ENCODE results near the gene CEP41. TPM values are rescaled to one million over a fixed set of nuclear protein-coding genes. Genes with fewer than 3 reads are reported as not detected.

CEP41 gene
- total RNA-seq, 4 donors from 2014 or later: 1.8 to 6.2 (median 1.9) TPM

- no peak for TF ChIP-seq POLR2A (IDR thresholded peaks at IDR 0.05)
- no peak for TF ChIP-seq CTCF (IDR thresholded peaks at IDR 0.05 in 4 of 5, conservative IDR thresholded peaks at IDR 0.05 in 1 of 5)
- no peak overlapping the region for H3K4me3 ChIP-seq
- in situ Hi-C loops (cut with MboI; ENCODE audit: low sequenced_read_pairs in 4 of 4): no loop called here
- ATAC-seq (no peak), DNase-seq (no peak)
- no peaks in the 10 kb centered on the region for H3K9me3 ChIP-seq
- H3K27ac ChIP-seq: no peak overlapping the region
- intact Hi-C loops (cut with DNase I; ENCODE audit: low total_unique reads): no loop called here
- H3K4me1 ChIP-seq: peaks cover 4 to 16% of the 10 kb centered on the region in 2 donors
- H3K27me3 ChIP-seq: no peaks in the 10 kb centered on the region
- H3K36me3 ChIP-seq: no peaks in the 10 kb centered on the region
Measured at GRCh38 chr7:130429019-130429418, 11.8 kb downstream of the CEP41 start.

GRCh38 chr7:130426564-130426963 lies 14.3 kb downstream of the CEP41 start:
- no peaks in the 10 kb centered on the region for H3K36me3 ChIP-seq
- intact Hi-C loops (cut with DNase I; ENCODE audit: low total_unique reads) (no loop called here), in situ Hi-C loops (cut with MboI; ENCODE audit: low sequenced_read_pairs in 4 of 4) (no loop called here)
- H3K4me3 ChIP-seq: no peak overlapping the region
- H3K27ac ChIP-seq: no peak overlapping the region
- TF ChIP-seq POLR2A (IDR thresholded peaks at IDR 0.05) (no peak), CTCF (IDR thresholded peaks at IDR 0.05 in 4 of 5, conservative IDR thresholded peaks at IDR 0.05 in 1 of 5) (no peak)
- DNase-seq (no peak), ATAC-seq (no peak)
- H3K4me1 ChIP-seq: peaks cover 4 to 8% of the 10 kb centered on the region in 2 donors
- H3K27me3 ChIP-seq: no peaks in the 10 kb centered on the region
- no peaks in the 10 kb centered on the region for H3K9me3 ChIP-seq

GRCh38 chr7:130425796-130426195 lies 15.0 kb downstream of the CEP41 start:
- no peak for ATAC-seq
- intact Hi-C loops (cut with DNase I; ENCODE audit: low total_unique reads): no loop called here
- no peaks in the 10 kb centered on the region for H3K9me3 ChIP-seq
- H3K4me1 ChIP-seq: peaks cover 3 to 4% of the 10 kb centered on the region in 2 donors
- in situ Hi-C loops (cut with MboI; ENCODE audit: low sequenced_read_pairs in 4 of 4): no loop called here
- no peaks in the 10 kb centered on the region for H3K27me3 ChIP-seq
- TF ChIP-seq POLR2A (IDR thresholded peaks at IDR 0.05): no peak
- no peak for TF ChIP-seq CTCF (IDR thresholded peaks at IDR 0.05 in 4 of 5, conservative IDR thresholded peaks at IDR 0.05 in 1 of 5)
- no peak for DNase-seq
- no peaks in the 10 kb centered on the region for H3K36me3 ChIP-seq
- no peak overlapping the region for H3K4me3 ChIP-seq
- H3K27ac ChIP-seq: no peak overlapping the region

GRCh38 chr7:130423501-130424037 lies 17.2 kb downstream of the CEP41 start:
- no peak overlapping the region for H3K27ac ChIP-seq
- H3K36me3 ChIP-seq: no peaks in the 10 kb centered on the region
- no peaks in the 10 kb centered on the region for H3K9me3 ChIP-seq
- H3K4me1 ChIP-seq: peaks cover 0 to 4% of the 10 kb centered on the region in 2 donors
- no peak overlapping the region for H3K4me3 ChIP-seq
- TF ChIP-seq CTCF (IDR thresholded peaks at IDR 0.05 in 4 of 5, conservative IDR thresholded peaks at IDR 0.05 in 1 of 5) (no peak), POLR2A (IDR thresholded peaks at IDR 0.05) (no peak)
- intact Hi-C loops (cut with DNase I; ENCODE audit: low total_unique reads): no loop called here
- ATAC-seq (no peak), DNase-seq (no peak)
- no peaks in the 10 kb centered on the region for H3K27me3 ChIP-seq
- in situ Hi-C loops (cut with MboI; ENCODE audit: low sequenced_read_pairs in 4 of 4): no loop called here

DNA sequence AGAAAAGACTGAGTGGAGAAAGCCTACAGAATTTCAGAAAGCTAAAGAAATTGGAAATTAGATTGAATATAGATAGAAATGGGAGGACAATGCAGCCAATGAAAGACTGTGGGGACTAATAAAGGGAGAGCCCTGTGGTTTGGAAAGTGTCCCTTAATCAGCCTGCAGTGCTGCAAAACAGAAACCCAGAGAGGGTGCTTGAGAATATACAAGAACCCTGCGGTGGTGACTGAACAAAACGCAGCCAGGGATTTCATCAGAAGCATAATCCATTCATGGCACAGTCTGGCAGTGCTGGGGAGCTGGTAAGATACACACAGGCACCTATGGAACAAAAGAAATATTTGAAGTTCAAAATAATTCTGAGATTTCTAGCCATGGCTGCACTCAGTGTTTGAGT lies 19.1 kb downstream of the CEP41 start:
- no peak overlapping the region for H3K4me3 ChIP-seq
- no peaks in the 10 kb centered on the region for H3K27me3 ChIP-seq
- no peaks in the 10 kb centered on the region for H3K36me3 ChIP-seq
- H3K4me1 ChIP-seq: peaks cover 0 to 4% of the 10 kb centered on the region in 2 donors
- no peak for TF ChIP-seq POLR2A (IDR thresholded peaks at IDR 0.05)
- TF ChIP-seq CTCF (IDR thresholded peaks at IDR 0.05 in 4 of 5, conservative IDR thresholded peaks at IDR 0.05 in 1 of 5): no peak
- DNase-seq: no peak
- intact Hi-C loops (cut with DNase I; ENCODE audit: low total_unique reads) (no loop called here), in situ Hi-C loops (cut with MboI; ENCODE audit: low sequenced_read_pairs in 4 of 4) (no loop called here)
- no peak overlapping the region for H3K27ac ChIP-seq
- ATAC-seq: no peak
- no peaks in the 10 kb centered on the region for H3K9me3 ChIP-seq

All from gastrocnemius medialis (tissue), 4 donors.